Renal cortex interstitium (tissue), 15 donors: ENCODE measurements around the gene LBX2. TPM values are rescaled to one million over a fixed set of nuclear protein-coding genes. Genes with fewer than 3 reads are reported as not detected.

Experiments
- DNase-seq, 11 donors: peaks; one replicate each; pipeline ENCODE4 v3.0.0-alpha.2; 2013; ENCODE audit warnings: low read depth in 9 of 11, low spot score in 4 of 11; ENCODE audit errors: extremely low read depth in 1 of 11
- long read RNA-seq, 16 experiments: transcript quantifications; one replicate each; lab custom pipeline, GENCODE V29; 2026
- polyA plus RNA-seq, 3 donors: library from polyadenylated mRNA; unstranded; fragments of 120-200 nt; gene quantifications; one replicate each; pipeline ENCODE4 v1.2.1, GENCODE V29; 2013; ENCODE audit not compliant: insufficient read length in 3 of 3

LBX2 gene, protein sequence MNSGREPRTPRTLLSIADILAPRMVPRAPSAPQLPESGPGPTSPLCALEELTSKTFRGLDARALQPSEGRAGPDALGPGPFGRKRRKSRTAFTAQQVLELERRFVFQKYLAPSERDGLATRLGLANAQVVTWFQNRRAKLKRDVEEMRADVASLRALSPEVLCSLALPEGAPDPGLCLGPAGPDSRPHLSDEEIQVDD
- 1 to 10 TPM; 3.4 to 5.3 (median 4.7) TPM for polyA plus RNA-seq
- long read RNA-seq, donor 1, partial matches to known transcripts: 0 of 2 reads
- long read RNA-seq, donor 1, other reads (novel, unspliced or antisense): 0 of 2 reads
- long read RNA-seq, donor 2, partial matches to known transcripts: 0 of 1 reads
- long read RNA-seq, donor 2, other reads (novel, unspliced or antisense): 0 of 1 reads
- long read RNA-seq, donor 3, partial matches to known transcripts: 0 of 4 reads
- long read RNA-seq, donor 3, other reads (novel, unspliced or antisense): 0 of 4 reads
- long read RNA-seq, donor 4, partial matches to known transcripts: 0 of 4 reads
- long read RNA-seq, donor 4, other reads (novel, unspliced or antisense): 0 of 4 reads
- long read RNA-seq, donor 5: 0 reads
- long read RNA-seq, donor 6, partial matches to known transcripts: 0 of 2 reads
- long read RNA-seq, donor 6, other reads (novel, unspliced or antisense): 0 of 2 reads
- long read RNA-seq, donor 7, partial matches to known transcripts: 0 of 1 reads
- long read RNA-seq, donor 7, other reads (novel, unspliced or antisense): 0 of 1 reads
- long read RNA-seq, donor 8, partial matches to known transcripts: 0 of 3 reads
- long read RNA-seq, donor 8, other reads (novel, unspliced or antisense): 0 of 3 reads
- long read RNA-seq, donor 9: 0 reads
- long read RNA-seq, donor 10, partial matches to known transcripts: 0 of 2 reads
- long read RNA-seq, donor 10, other reads (novel, unspliced or antisense): 0 of 2 reads
- long read RNA-seq, donor 11: 0 reads
- long read RNA-seq, donor 12: 0 reads
- long read RNA-seq, donor 13, partial matches to known transcripts: 0 of 3 reads
- long read RNA-seq, donor 13, other reads (novel, unspliced or antisense): 0 of 3 reads
- long read RNA-seq, donor 14, partial matches to known transcripts: 0 of 1 reads
- long read RNA-seq, donor 14, other reads (novel, unspliced or antisense): 0 of 1 reads
- long read RNA-seq, donor 15, transcript LBX2-202 (2 exons, 1,186 nt): major isoform, 5 of 5 reads
- long read RNA-seq, donor 15, partial matches to known transcripts: 0 of 5 reads
- long read RNA-seq, donor 15, other reads (novel, unspliced or antisense): 0 of 5 reads
- long read RNA-seq, donor 16, transcript LBX2-202 (2 exons, 1,186 nt): major isoform, 5 of 5 reads
- long read RNA-seq, donor 16, partial matches to known transcripts: 0 of 5 reads
- long read RNA-seq, donor 16, other reads (novel, unspliced or antisense): 0 of 5 reads

DNA sequence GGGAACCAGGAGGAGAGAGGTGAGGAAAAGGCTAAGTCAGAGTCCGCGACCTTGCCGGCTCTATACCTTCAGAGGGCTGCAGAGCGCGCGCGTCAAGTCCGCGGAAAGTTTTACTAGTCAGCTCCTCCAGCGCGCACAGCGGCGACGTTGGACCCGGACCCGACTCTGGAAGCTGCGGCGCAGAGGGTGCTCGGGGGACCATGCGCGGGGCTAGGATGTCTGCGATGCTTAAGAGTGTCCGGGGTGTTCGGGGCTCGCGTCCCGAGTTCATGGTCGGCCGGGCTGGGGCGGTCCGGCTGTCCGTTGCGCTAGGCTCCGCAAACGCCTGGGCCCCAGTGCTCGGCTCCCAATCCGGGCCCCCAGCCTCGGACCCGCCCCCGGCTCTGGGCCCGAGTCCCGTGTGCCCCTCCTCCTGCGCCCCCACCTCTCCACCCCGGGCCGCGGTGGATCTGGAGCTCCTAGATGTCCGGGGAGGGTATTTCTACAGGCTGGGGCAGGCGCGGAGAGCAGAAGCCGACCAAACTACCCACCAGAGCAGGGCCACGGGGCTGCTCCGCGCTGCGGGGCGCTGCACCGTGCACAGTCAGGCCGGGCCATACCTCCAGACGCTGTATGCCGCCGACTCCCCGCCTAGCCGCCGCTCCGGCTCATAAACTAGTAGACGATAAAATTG is at the start of gene LBX2:
TSS of gene LBX2 (minus strand) at position 337 of the 673 bp plus-strand sequence. CDS start at position 271, 66 bp downstream.
- DNase-seq: no peak

DNA sequence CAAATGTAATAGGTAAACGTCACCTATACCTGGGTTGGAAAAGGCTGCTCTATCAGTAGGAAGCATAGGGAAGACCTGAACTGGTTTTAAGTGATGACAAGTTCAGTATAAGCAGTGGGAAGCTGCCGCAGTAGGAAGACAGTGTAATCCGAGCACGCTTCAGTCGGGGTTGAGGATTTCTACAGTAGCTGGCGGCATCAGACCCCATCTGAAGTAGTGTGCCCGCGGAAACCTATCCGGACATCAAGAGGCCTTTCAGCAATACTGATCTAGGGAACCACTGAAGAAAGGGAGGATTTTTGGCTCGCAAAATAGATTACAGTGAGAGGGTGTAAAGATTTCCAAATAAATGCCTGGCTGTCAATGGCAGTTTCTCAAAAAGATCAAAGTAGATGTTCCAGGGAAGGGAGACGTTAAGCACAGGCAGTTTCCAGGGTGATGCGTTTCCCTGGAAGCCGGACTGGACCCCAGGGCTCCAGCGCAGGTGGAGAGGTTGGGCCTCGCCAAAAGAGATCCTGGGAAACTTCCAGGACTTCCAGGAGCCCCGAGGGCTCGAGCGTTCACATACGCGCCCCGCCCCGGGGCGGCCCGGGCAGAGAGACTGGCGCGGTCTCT is 49.0 kb upstream of the LBX2 start:
- peak in 2 of 11 donors; percentile 9 to 14 for DNase-seq

DNA sequence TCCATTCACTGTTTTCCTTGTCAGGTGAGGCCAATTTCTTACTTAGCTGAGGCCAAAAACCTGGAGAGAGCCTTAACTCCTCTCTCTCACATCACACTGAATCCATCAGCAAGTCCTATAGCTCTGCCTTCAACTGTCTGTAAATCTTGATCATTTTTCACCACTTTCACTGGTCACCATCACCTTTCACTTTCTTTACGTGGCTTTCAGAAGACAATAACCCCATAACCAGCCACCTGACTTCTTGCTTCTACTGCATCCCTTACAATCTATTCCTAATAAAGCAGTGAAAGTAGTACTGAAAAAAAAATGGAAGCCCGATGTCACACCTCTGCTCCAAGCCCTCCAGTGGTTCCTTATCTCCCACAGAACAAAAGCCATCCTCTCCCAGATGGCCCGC is 46.6 kb upstream of the LBX2 start:
- no peak for DNase-seq

DNA sequence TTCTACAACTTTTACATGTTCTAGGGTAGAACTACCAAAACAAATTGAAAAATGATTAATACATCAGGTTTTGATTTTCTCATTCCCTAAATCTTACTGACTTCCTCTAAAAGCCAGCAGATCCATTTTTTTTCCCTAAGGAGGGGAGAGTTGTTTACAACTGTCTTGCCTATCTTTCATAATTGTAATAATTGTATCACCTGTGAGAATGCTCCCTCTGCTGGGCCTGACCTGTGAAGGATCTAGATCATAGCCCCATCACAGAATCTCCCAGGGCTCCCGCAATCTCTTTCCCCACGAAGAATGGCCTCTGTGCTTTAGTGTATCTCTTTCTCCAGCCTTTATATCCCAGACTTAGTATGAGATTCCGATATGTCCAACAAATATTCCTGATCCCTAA is 45.2 kb upstream of the LBX2 start:
- DNase-seq: no peak

DNA sequence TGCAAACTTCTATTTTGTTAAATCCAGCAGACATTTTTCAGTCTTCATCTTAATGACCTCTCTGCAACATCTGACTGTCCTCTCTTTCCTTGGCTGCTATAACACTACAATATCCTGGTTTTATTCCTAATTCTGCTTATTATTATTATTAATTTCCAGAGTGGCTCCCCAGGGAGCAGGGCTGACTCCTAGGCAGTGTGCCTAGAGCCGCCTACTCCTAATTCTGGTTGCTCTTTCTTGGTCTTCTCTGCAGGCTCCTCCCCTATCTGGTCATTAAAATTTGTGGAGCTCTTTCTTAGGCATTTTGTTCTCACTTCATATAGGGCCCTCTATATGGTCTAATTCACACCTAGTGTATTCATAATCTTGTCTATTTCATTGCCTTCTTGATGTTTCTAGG is 43.6 kb upstream of the LBX2 start:
- DNase-seq: no peak

DNA sequence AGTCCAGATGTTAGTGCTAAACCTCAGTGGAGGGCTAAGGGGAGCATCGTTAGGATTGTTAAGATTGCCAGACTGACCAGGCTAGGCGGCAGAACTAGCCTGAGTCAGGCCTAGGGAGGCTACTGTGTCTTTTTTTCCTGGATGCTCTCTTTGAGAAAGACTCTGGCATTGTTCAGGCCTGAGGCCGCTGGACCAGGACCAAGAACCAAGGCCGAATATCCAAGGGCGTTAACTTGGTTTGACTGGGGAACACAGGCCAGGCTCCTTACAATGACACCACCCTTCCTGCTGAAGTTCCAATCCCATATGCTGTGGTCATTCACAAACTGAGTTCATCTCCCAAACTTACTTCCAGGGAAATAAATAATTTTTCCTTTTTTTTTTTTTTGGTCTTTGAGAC is 40.9 kb upstream of the LBX2 start:
- DNase-seq: no peak

DNA sequence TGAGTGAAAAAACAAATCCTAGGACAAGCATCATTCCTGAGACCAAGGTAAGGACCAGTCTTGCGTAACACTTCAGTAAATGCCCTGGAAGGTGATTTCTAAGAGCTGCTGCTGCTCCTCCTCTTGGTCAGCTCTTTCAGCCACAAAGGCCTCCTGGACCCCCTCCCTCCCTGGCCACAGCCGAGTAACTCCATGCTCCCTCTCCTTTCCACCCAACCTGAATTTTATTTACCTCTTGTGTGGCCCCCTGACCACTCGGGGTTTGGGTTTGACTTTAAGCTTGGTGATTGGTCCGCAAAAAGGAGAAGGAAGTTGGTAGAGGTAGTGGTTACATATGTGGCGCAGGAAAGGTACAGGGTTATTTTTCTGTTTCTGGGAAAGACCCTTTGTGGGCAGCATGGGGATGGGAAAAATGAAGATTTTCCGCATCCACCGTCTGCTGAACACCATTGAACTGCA is 39.5 kb upstream of the LBX2 start:
- no peak for DNase-seq

DNA sequence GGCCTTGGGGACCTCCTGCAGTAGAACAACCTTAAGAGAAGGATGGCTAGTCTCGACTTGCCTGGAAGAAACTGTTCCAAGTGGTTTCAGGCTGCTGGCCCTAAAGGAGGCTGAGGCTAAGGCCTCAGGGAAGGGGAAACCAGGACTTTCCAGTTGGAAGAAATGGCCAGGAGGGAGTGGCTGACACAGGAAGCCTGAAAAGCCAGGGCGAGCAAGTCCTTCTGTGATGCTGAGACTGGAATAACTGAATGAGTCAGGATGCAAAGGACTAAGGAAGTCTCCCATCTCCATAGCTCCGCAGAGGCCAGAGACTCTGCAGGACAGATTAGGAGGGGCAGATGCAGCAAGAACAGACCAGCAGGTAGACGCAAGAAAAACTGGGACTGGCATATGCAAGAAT is 37.7 kb upstream of the LBX2 start:
- DNase-seq: no peak

DNA sequence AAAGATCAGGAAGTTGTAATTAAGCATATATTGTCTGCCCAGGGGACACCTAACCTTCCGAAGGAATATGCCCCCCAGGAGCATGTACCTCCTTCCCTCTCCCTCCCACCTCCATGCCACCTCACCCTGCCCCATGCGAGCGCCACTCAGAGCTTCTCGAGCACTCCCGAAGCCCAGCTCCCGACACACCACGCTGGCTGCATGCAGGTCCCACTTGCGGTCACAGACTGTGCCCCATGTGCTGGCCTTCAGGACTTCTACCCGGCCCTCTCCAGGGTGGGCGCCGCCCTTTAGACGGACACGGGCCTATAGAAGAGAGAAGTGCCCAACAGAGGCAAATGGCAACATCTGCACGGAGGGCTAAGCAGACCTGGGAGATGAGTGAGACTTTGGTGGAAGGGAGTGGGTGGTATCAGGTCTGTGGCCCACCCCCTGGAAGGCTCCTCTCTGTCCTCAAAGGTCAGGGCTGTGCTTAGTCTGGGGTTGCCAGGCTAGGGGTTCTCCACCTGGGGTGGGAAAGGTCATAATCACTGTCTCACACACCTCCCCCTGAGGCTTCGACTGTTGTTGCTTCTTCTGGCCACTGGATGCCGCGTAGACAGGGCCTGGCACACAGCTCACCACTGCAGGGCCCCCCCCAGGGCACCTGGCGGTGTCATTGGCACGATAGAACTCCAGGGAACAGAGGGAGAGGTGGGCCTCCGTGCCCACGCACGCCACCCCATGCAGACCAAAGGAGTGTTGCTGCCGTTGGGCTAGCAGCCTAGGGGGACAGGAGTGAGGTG is 37.0 kb upstream of the LBX2 start:
- DNase-seq: no peak

DNA sequence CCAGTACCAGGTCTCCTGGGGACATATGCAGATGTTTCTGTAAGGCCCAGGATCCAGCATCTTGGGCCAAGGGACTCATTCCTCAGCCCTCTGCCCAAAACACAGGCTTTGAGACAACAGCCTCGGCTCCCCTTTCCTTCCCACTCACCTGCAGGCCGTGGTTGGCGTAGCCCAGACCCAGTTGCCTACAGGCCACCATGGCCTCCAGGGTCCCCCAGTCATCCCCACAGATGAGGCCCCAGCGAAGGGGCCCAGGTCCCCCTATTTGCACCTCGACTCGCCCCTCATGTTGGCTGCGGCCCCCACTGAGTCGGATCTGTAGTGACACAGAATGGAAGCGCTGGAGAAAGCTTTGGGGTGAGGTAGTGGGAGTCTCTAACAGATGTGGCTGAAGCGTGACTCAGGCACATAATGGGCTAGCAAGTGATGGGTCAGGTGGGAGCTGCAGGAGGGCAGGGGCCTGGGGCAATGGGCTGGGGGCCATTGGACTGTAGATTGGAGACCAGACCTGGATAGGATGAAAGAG is 36.1 kb upstream of the LBX2 start:
- no peak for DNase-seq

DNA sequence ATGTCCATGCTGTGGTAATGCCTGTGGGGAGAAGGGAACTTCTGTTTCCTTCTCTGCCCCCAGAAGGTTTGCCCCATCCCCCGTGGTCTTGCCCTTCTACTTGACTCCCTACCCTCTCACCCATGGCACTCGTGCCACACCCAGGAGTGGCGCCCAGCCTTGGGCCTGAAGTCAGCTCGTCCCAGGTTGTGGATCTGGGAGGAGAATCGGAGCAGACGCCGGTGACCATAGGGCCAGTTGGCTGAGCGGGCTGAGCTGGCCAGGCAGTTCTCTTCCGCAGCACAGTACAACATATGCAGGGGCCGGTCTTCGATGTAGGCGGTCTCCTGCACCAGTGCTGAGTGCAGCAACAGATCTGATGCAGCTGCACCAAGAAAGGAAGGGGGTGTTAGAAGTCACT is 35.0 kb upstream of the LBX2 start:
- DNase-seq: no peak

DNA sequence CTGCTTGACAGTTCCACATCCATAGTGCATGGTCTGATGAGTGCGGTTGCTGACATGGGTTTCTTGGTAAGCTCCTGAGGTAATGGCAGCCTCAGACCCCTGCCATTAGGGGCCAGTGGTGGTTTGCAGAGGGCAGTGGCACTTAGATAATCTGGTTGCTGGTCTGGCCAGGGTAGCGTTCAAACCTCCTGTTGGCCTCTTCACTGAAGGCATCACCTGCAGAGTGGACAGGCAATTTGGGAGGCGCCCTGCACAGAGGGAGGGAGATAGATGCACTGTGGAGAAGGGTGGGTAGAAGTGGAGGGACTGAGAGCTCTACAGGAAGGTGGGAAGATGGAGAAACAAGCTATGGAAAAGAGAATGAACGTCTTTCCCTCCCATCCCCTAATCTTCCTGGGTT is 34.1 kb upstream of the LBX2 start:
- DNase-seq: no peak

DNA sequence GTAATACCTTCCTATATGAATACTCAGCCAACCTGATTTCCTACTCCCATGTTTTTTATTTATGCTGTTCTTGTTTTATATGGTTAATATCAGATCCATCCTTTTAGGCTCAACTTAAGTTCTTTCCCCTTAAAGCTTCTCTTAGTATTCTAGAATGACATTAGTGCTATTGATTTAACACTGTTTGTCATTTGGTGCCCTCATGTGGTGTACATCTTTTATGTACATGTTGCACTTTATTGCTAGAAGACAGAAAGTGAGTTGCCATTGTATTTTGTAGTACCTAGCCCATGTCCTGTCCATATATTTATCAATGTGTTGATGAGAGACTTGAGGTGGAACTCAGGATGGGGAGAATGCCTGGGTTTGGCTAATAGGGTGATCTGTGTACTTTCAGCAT is 32.8 kb upstream of the LBX2 start:
- DNase-seq: no peak

DNA sequence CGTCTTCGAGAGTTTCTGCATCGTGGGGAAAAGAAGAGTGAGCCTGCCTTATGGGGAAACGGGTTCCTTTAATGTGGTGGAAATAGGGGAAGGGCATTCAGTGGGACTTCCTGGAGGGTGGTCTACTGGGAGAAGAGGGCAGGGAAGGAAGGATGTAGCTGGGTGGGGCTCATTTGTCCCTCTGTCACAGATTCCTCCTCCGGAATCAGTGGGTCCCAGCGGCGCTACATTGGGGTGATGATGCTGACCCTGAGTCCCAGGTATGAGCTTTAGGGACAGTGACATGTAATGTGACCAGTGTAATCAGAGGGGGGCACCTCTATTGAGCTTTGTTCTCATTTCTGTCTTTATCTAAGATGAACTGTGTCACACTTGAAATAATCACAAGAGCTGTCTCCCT is 32.3 kb upstream of the LBX2 start:
- DNase-seq: no peak

DNA sequence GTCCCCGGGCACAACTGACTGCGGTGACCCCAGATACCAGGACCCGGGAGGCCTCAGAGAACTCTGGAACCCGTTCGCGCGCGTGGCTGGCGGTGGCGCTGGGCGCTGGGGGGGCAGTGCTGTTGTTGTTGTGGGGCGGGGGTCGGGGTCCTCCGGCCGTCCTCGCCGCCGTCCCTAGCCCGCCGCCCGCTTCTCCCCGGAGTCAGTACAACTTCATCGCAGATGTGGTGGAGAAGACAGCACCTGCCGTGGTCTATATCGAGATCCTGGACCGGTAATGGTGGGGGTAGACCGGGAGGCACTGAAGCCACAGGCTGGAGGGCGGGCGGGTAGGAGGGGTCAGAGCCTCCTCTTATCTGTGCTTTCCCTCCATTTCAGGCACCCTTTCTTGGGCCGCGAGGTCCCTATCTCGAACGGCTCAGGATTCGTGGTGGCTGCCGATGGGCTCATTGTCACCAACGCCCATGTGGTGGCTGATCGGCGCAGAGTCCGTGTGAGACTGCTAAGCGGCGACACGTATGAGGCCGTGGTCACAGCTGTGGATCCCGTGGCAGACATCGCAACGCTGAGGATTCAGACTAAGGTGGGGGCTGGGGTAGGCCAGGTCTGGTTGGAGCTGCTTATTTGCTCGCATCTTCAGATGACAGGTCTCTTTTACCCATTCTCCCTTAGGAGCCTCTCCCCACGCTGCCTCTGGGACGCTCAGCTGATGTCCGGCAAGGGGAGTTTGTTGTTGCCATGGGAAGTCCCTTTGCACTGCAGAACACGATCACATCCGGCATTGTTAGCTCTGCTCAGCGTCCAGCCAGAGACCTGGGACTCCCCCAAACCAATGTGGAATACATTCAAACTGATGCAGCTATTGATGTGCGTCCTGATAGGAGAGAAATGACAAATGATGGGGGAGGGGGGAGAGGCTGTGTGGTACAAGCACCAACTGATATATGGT is 31.1 kb upstream of the LBX2 start:
- peak in 1 of 11 donors; percentile 33 for DNase-seq
